H4 (cell line): ENCODE measurements around the gene OR11G2. TPM values are rescaled to one million over a fixed set of nuclear protein-coding genes. Genes with fewer than 3 reads are reported as not detected.
A peak's percentile ranks its signal among the peaks of the same experiment; 100 is the strongest.
"Not testable (repeated sequence)": the region's sequence is repeated elsewhere in the genome, so short reads cannot be mapped to it uniquely, and the experiment has no call there.

Experiments
- DNase-seq: peaks from one replicate; pipeline ENCODE4 v3.0.0-alpha.2; 2015; ENCODE audit warnings: low spot score
- total RNA-seq: library from RNA; depleted of rRNA; stranded (reverse); fragments of >200 nt; shearing (Covaris generic); gene quantifications from 2 replicates; pipeline ENCODE4 v1.2.3, GENCODE V29; 2014; rRNA removed

OR11G2 gene
- total RNA-seq, 1 experiment from 2014 or later, result not detected

DNA sequence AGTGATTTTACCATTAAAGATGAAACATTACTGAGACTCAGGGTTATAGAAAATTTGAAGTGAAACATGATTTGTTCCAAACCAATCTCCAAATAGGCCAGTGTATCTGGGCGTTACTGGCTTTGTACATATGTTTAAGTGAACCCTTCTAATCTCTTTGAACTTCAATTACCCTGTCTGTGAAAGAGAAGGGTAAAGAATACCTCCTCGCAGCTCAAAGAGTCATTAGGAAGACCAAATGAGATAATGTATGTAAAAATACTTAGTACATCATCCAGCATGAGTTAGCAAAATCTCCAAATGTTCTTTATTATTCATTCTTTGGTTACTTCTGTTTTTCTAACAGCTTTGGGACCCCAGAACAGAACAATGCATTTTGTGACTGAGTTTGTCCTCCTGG is 32.7 kb downstream of the OR11G2 start, which contains the start of gene OR11H6:
Gene OR11H6 (plus strand): TSS at position 301 of the 400 bp plus-strand sequence. CDS start 0 bp downstream, at position 301.
- no peak for DNase-seq

DNA sequence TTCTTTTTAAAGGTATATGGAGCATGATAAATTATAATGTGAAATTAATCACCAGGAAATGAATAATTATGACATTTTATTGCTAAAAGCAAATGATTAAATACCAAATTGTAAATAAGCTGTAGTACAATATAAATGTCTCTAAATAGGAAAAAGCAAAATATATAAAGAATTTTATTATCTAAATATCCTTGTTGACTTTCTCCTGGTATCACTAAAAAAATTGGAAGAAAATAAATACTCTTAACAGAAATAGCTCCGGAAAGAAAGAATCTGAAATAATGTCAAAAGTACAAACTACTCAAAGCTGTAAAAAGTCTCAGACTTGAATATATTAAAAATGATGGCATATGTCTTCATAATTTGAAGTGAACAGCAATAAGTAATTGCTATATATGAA is 38.0 kb downstream of the OR11G2 start, which contains the start of gene OR11H7:
Gene OR11H7 (plus strand): TSS at position 301 of the 400 bp plus-strand sequence.
- DNase-seq, result no peak

DNA sequence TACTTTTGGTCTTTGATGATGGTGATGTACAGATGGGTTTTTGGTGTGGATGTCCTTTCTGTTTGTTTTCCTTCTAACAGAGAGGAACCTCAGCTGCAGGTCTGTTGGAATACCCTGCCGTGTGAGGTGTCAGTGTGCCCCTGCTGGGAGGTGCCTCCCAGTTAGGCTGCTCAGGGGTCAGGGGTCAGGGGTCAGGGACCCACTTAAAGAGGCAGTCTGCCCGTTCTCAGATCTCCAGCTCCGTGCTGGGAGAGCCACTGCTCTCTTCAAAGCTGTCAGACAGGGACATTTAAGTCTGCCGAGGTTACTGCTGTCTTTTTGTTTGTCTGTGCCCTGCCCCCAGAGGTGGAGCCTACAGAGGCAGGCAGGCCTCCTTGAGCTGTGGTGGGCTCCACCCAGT is 44.7 kb downstream of the OR11G2 start:
- not testable (repeated sequence) for DNase-seq

DNA sequence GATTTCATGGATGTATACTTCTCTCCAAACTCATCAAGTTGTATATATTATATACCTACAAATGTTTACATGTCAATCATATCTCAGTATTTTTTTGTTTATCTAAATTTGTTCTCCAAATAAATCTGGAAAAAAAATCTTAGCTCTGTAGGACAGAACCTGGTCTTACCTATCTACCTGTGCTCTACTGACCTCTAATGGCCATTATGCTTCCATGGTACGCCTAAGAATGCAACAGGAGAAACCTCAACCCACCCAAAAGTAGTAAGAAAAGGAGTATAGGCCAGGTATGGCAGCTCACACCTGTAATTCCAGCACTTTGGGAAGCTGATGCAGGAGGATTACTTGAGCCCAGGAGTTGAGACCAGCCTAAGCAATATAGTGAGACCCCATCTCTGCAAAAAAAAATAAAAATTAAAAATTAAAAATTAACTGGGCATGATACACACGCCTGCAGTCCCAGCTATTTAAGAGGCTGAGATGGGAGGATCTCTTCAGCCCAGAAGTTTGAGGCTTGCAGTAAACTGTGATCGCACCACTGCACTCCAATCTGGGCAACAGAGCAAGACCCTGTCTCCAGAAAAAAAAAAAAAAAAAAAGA is 57.0 kb downstream of the OR11G2 start:
- peak; percentile 37 for DNase-seq

Other genes starting within 250 kb of the OR11G2 start
- not detected in 2 replicates for gene OR4K15, start 215.3 kb upstream of the OR11G2 start, total RNA-seq
- gene OR4Q2, start 188.7 kb upstream of the OR11G2 start, total RNA-seq, result not detected in 2 replicates
- gene OR4K14, start 171.6 kb upstream of the OR11G2 start, total RNA-seq, result not detected in 2 replicates
- not detected in 2 replicates for gene OR4K13, start 154.9 kb upstream of the OR11G2 start, total RNA-seq
- not detected in 2 replicates for gene OR4L1, start 130.9 kb upstream of the OR11G2 start, total RNA-seq
- not detected in 2 replicates for gene OR4K17, start 80.2 kb upstream of the OR11G2 start, total RNA-seq
- gene OR4N5, start 52.1 kb upstream of the OR11G2 start, total RNA-seq, result not detected in 2 replicates
- not detected in 2 replicates for gene OR11H6, start 32.8 kb downstream of the OR11G2 start, total RNA-seq
- not detected in 2 replicates for gene OR11H7, start 38.1 kb downstream of the OR11G2 start, total RNA-seq
- gene OR11H4, start 48.4 kb downstream of the OR11G2 start, total RNA-seq, result not detected in 2 replicates
- 18.5 and 24.2 TPM in 2 replicates for gene TTC5, start 115.1 kb downstream of the OR11G2 start, total RNA-seq
- gene CCNB1IP1, start 142.4 kb downstream of the OR11G2 start, total RNA-seq, result 83.8 and 92.0 TPM in 2 replicates
- gene PARP2, start 152.7 kb downstream of the OR11G2 start, total RNA-seq, result 21.9 and 33.6 TPM in 2 replicates
- 10.6 and 12.0 TPM in 2 replicates for gene TEP1, start 222.6 kb downstream of the OR11G2 start, total RNA-seq
- gene KLHL33, start 245.3 kb downstream of the OR11G2 start, total RNA-seq, result not detected in 2 replicates